HEK293 (cell line): ENCODE measurements around the gene IPO5.

Source experiments
- CTCF ChIA-PET: fragments of 350-600 bp; formaldehyde crosslinking; extraction: SDS; loops from one replicate; lab custom pipeline; 2021; ENCODE audit warnings: antibody characterized with exemption; lab: Yijun Ruan, JAX
- POLR2A ChIA-PET: fragments of 300-600 bp; formaldehyde crosslinking; extraction: SDS; loops from one replicate; lab custom pipeline; 2020; ENCODE audit warnings: antibody characterized with exemption, inconsistent platforms; lab: Yijun Ruan, JAX
- H3K27ac ChIP-seq: fragments of 200-500 bp; sonication (Bioruptor generic); 2 replicates; pipeline ENCODE4 v1.5.1; 2014; ENCODE audit warnings: low read depth, low read length, control low read depth, inconsistent platforms; ENCODE audit errors: extremely low read depth
- H3K36me3 ChIP-seq, 2 experiments: fragments of 200-500 bp in 1 of 2; sonication (Bioruptor generic) in 1 of 2; 1 replicate in 1 of 2; 2 replicates in 1 of 2; pipeline ENCODE4 v1.5.1; 2014 to 2017; ENCODE audit warnings: inconsistent platforms in 2 of 2, low read length in 2 of 2; ENCODE audit not compliant: control insufficient read depth in 2 of 2, insufficient read depth in 1 of 2
- H3K4me1 ChIP-seq: fragments of 200-500 bp; sonication (Bioruptor generic); 2 replicates; pipeline ENCODE4 v1.5.1; 2014; ENCODE audit warnings: mild to moderate bottlenecking, low read length, inconsistent platforms; ENCODE audit not compliant: control insufficient read depth, insufficient read depth
- H3K4me3 ChIP-seq: 2 replicates; pipeline ENCODE4 v1.5.1; 2011; ENCODE audit warnings: low read depth, mild to moderate bottlenecking, control low read depth, low read length, moderate library complexity
- H3K9me3 ChIP-seq: fragments of 200-500 bp; sonication (Bioruptor generic); 2 replicates; pipeline ENCODE4 v1.5.1; 2014; ENCODE audit warnings: low read depth, low read length, inconsistent platforms; ENCODE audit not compliant: control insufficient read depth, insufficient read depth
- BCL6B ChIP-seq: fragments of 450-650 bp; formaldehyde crosslinking; IDR thresholded peaks from 2 replicates; pipeline ENCODE4 v1.5.1; 2017; ENCODE audit warnings: missing biosample characterization, missing genetic modification characterization
- GLIS1 ChIP-seq: fragments of 450-650 bp; formaldehyde crosslinking; IDR thresholded peaks from 2 replicates; pipeline ENCODE4 v1.5.1; 2016; ENCODE audit warnings: missing biosample characterization, missing genetic modification characterization
- GLIS2 ChIP-seq: fragments of 450-650 bp; formaldehyde crosslinking; IDR thresholded peaks from 2 replicates; pipeline ENCODE4 v1.5.1; 2016; ENCODE audit warnings: missing biosample characterization, missing genetic modification characterization
- PBX3 ChIP-seq: sonication (generic); formaldehyde crosslinking; IDR thresholded peaks from 2 replicates; pipeline ENCODE4 v1.8.1; 2022; ENCODE audit warnings: mild to moderate bottlenecking, moderate library complexity, missing genetic modification reagents
- REPIN1 ChIP-seq: fragments of 450-650 bp; formaldehyde crosslinking; IDR thresholded peaks from 2 replicates; pipeline ENCODE4 v1.5.1; 2017; ENCODE audit warnings: missing biosample characterization, missing genetic modification characterization, low read depth
- SALL2 ChIP-seq: fragments of 450-650 bp; formaldehyde crosslinking; IDR thresholded peaks from 2 replicates; pipeline ENCODE4 v1.5.0; 2017; ENCODE audit warnings: missing biosample characterization, mild to moderate bottlenecking, missing genetic modification characterization, borderline replicate concordance
- ZBTB26 ChIP-seq: fragments of 450-650 bp; formaldehyde crosslinking; optimal IDR thresholded peaks from 2 replicates; pipeline ENCODE3; 2016; ENCODE audit warnings: missing biosample characterization, mild to moderate bottlenecking, missing genetic modification characterization
- ZBTB48 ChIP-seq: fragments of 450-650 bp; formaldehyde crosslinking; IDR thresholded peaks from 2 replicates; pipeline ENCODE4 v1.5.1; 2016; ENCODE audit warnings: missing biosample characterization, missing genetic modification characterization
- ZBTB8A ChIP-seq: fragments of 450-650 bp; formaldehyde crosslinking; IDR thresholded peaks from 2 replicates; pipeline ENCODE4 v1.5.1; 2016; ENCODE audit warnings: missing biosample characterization, missing genetic modification characterization
- ZEB2 ChIP-seq: fragments of 450-650 bp; formaldehyde crosslinking; IDR thresholded peaks from 2 replicates; pipeline ENCODE4 v1.5.1; 2016; ENCODE audit warnings: missing biosample characterization, missing genetic modification characterization
- ZNF169 ChIP-seq: fragments of 450-650 bp; formaldehyde crosslinking; IDR thresholded peaks from 2 replicates; pipeline ENCODE4 v1.5.1; 2016; ENCODE audit warnings: missing biosample characterization, missing genetic modification characterization
- ZNF184 ChIP-seq: fragments of 450-650 bp; IDR thresholded peaks from 2 replicates; pipeline ENCODE4 v1.5.1; 2018; ENCODE audit warnings: missing biosample characterization, mild to moderate bottlenecking, missing genetic modification characterization
- ZNF202 ChIP-seq: fragments of 450-650 bp; formaldehyde crosslinking; IDR thresholded peaks from 2 replicates; pipeline ENCODE4 v1.5.1; 2016; ENCODE audit warnings: missing biosample characterization, missing genetic modification characterization, borderline replicate concordance
- ZNF223 ChIP-seq: fragments of 450-650 bp; formaldehyde crosslinking; IDR thresholded peaks from 2 replicates; pipeline ENCODE4 v1.5.1; 2016; ENCODE audit warnings: missing biosample characterization, missing genetic modification characterization
- ZNF416 ChIP-seq: fragments of 450-650 bp; formaldehyde crosslinking; IDR thresholded peaks from 2 replicates; pipeline ENCODE4 v1.5.1; 2016; ENCODE audit warnings: missing biosample characterization, missing genetic modification characterization
- ZNF521 ChIP-seq: fragments of 450-650 bp; formaldehyde crosslinking; IDR thresholded peaks from 2 replicates; pipeline ENCODE4 v1.5.1; 2017; ENCODE audit warnings: missing biosample characterization, mild to moderate bottlenecking, missing genetic modification characterization
- ZNF548 ChIP-seq: fragments of 450-650 bp; formaldehyde crosslinking; IDR thresholded peaks from 2 replicates; pipeline ENCODE4 v1.5.1; 2016; ENCODE audit warnings: missing biosample characterization, missing genetic modification characterization
- ZNF585B ChIP-seq: fragments of 450-650 bp; formaldehyde crosslinking; IDR thresholded peaks from 2 replicates; pipeline ENCODE4 v1.5.1; 2016; ENCODE audit warnings: missing biosample characterization, missing genetic modification characterization
- ZNF610 ChIP-seq: fragments of 450-650 bp; formaldehyde crosslinking; IDR thresholded peaks from 2 replicates; pipeline ENCODE4 v1.5.1; 2016; ENCODE audit warnings: missing biosample characterization, missing genetic modification characterization, borderline replicate concordance
- ZNF677 ChIP-seq: fragments of 450-650 bp; IDR thresholded peaks from 2 replicates; pipeline ENCODE4 v1.5.0; 2018; ENCODE audit warnings: missing biosample characterization, mild to moderate bottlenecking, missing genetic modification characterization, moderate library complexity
- ZNF704 ChIP-seq: fragments of 450-650 bp; formaldehyde crosslinking; IDR thresholded peaks from 2 replicates; pipeline ENCODE4 v1.5.1; 2016; ENCODE audit warnings: missing biosample characterization, missing genetic modification characterization
- ZNF76 ChIP-seq: fragments of 450-650 bp; formaldehyde crosslinking; IDR thresholded peaks from 2 replicates; pipeline ENCODE4; 2016; ENCODE audit warnings: low read depth, missing biosample characterization, missing genetic modification characterization, borderline replicate concordance

Gene IPO5

GRCh38 chr13:98019186-98019585 is 65.7 kb downstream of the IPO5 start:
- Histone ChIP-seq H3K27ac (no peak overlapping the region), H3K36me3 (peaks cover 50 to 89% of the 10 kb centered on the region in 2 experiments)
- CTCF ChIA-PET: interaction anchor here (0.8 kb wide), 1 partner anchor 14 kb away, joined by 4 read pairs; no protein-coding TSS in a partner anchor

GRCh38 chr13:98020271-98020670 is 66.8 kb downstream of the IPO5 start:
- Histone ChIP-seq H3K27ac (no peak overlapping the region), H3K9me3 (no peaks in the 10 kb centered on the region), H3K36me3 (peaks cover 43 to 79% of the 10 kb centered on the region in 2 experiments), H3K4me3 (no peak overlapping the region), H3K4me1 (no peaks in the 10 kb centered on the region)
- ChIA-PET CTCF (interaction anchor here (0.7 to 1.3 kb wide), 2 partner anchors 164 to 633 kb away, joined by 3 to 4 read pairs; no protein-coding TSS in a partner anchor), POLR2A (no interaction called here)
- no peak for TF ChIP-seq ZNF704 (tag by site-specific recombination)
- no peak for TF ChIP-seq ZBTB8A
- TF ChIP-seq ZNF202: no peak
- TF ChIP-seq ZNF223 (tag by site-specific recombination): no peak
- no peak for TF ChIP-seq GLIS2 (tag by site-specific recombination)
- TF ChIP-seq PBX3 (CRISPR knock-in tag): no peak
- TF ChIP-seq ZBTB48 (tag by site-specific recombination): no peak
- TF ChIP-seq SALL2 (tag by site-specific recombination): no peak
- TF ChIP-seq ZBTB26: no peak
- no peak for TF ChIP-seq ZNF585B (tag by site-specific recombination)
- TF ChIP-seq ZNF548 (tag by site-specific recombination): no peak
- TF ChIP-seq ZNF416 (tag by site-specific recombination): no peak

More at GRCh38 chr13:98019186-98019585, 65.7 kb downstream of the IPO5 start:
- Histone ChIP-seq H3K4me1 (no peaks in the 10 kb centered on the region), H3K4me3 (no peak overlapping the region), H3K9me3 (no peaks in the 10 kb centered on the region)
- POLR2A ChIA-PET: no interaction called here
- TF ChIP-seq BCL6B (tag by site-specific recombination): no peak
- no peak for TF ChIP-seq ZNF76 (tag by site-specific recombination)
- no peak for TF ChIP-seq ZNF184 (tag by site-specific recombination)
- no peak for TF ChIP-seq ZNF223 (tag by site-specific recombination)
- no peak for TF ChIP-seq ZNF521 (tag by site-specific recombination)
- TF ChIP-seq REPIN1: no peak
- no peak for TF ChIP-seq ZNF677 (tag by site-specific recombination)
- TF ChIP-seq ZNF610 (tag by site-specific recombination): no peak
- TF ChIP-seq ZEB2 (tag by site-specific recombination): no peak
- TF ChIP-seq GLIS1 (tag by site-specific recombination): no peak
- no peak for TF ChIP-seq ZNF169 (tag by site-specific recombination)
